Smooth muscle cell (in vitro differentiated cells): ENCODE results near the gene EXOC6. TPM values are rescaled to one million over a fixed set of nuclear protein-coding genes. Genes with fewer than 3 reads are reported as not detected.
A peak's percentile ranks its signal among the peaks of the same experiment; 100 is the strongest.

ENCODE experiments used
- DNase-seq: peaks from one replicate; lab custom pipeline; 2025; ENCODE audit not compliant: unreplicated experiment; lab: John Stamatoyannopoulos, UW
- H2AFZ ChIP-seq: fragments of 200-600 bp; sonication (generic); 2 replicates; pipeline ENCODE4 v1.6.0; 2016; ENCODE audit warnings: antibody characterized with exemption, low read depth, mild to moderate bottlenecking
- H3F3A ChIP-seq: fragments of 200-600 bp; sonication (generic); 2 replicates; pipeline ENCODE4 v1.6.0; 2017; ENCODE audit warnings: antibody characterized with exemption, low read depth
- H3K27ac ChIP-seq: fragments of 200-600 bp; sonication (generic); 2 replicates; pipeline ENCODE4 v1.5.1; 2016; ENCODE audit warnings: low read depth, mild to moderate bottlenecking
- H3K27me3 ChIP-seq: fragments of 200-600 bp; sonication (generic); 2 replicates; pipeline ENCODE4 v1.6.1; 2016; ENCODE audit warnings: low read depth, mild to moderate bottlenecking
- H3K36me3 ChIP-seq: fragments of 200-600 bp; sonication (generic); 2 replicates; pipeline ENCODE4 v1.5.1; 2016; ENCODE audit warnings: low read depth
- H3K4me1 ChIP-seq: fragments of 200-600 bp; sonication (generic); 2 replicates; pipeline ENCODE4 v1.5.1; 2016; ENCODE audit warnings: low read depth
- H3K4me2 ChIP-seq: fragments of 200-600 bp; sonication (generic); 2 replicates; pipeline ENCODE4 v1.6.0; 2016; ENCODE audit warnings: mild to moderate bottlenecking
- H3K4me3 ChIP-seq: fragments of 200-600 bp; sonication (generic); 2 replicates; pipeline ENCODE4 v1.5.1; 2016; ENCODE audit warnings: mild to moderate bottlenecking
- H3K79me2 ChIP-seq: fragments of 200-600 bp; sonication (generic); 2 replicates; pipeline ENCODE4 v1.6.0; 2016; ENCODE audit warnings: low read depth, mild to moderate bottlenecking
- H3K9ac ChIP-seq: fragments of 200-600 bp; sonication (generic); 2 replicates; pipeline ENCODE4 v1.6.0; 2016; ENCODE audit warnings: low read depth
- H3K9me3 ChIP-seq: fragments of 200-600 bp; sonication (generic); replicated peaks from 2 replicates; pipeline ENCODE4 v1.5.1; 2016; ENCODE audit warnings: low read depth
- H4K20me1 ChIP-seq: fragments of 200-600 bp; sonication (generic); 2 replicates; pipeline ENCODE4 v1.6.0; 2016; ENCODE audit warnings: low read depth
- CTCF ChIP-seq: fragments of 200-600 bp; sonication (generic); IDR thresholded peaks from 2 replicates; pipeline ENCODE4 v1.5.1; 2017; ENCODE audit warnings: borderline replicate concordance, mild to moderate bottlenecking, antibody characterized with exemption; ENCODE audit not compliant: insufficient read depth, poor library complexity, severe bottlenecking
- WGBS: methylation state at CpG from one replicate; pipeline ENCODE4 v1.1.7; 2016; ENCODE audit warnings: low lambda C conversion rate; 5-methylcytosine and 5-hydroxymethylcytosine counted together
- polyA plus RNA-seq: library from polyadenylated mRNA; unstranded; fragments of >200 nt; fragmentation: Nextera tagmentation; extraction: Ambion mirVana; gene quantifications from 2 replicates; pipeline ENCODE4 v1.2.1, GENCODE V29; 2016
- total RNA-seq: library from RNA; depleted of rRNA; stranded (reverse); fragments of >200 nt; gene quantifications from 2 replicates; pipeline ENCODE4 v1.2.3, GENCODE V29; 2014

Gene EXOC6
- total and polyA plus RNA-seq, 2 experiments from 2014 or later: 1.7 to 5.2 TPM

GRCh38 chr10:93077860-93078337 lies 229.6 kb downstream of the EXOC6 start:
- peaks cover 53% of the 10 kb centered on the region for H3K27me3 ChIP-seq
- no peaks in the 10 kb centered on the region for H3K36me3 ChIP-seq
- no peak for DNase-seq
- H3K9me3 ChIP-seq: no peaks in the 10 kb centered on the region
- H3K4me2 ChIP-seq: no peak overlapping the region
- peaks cover 21% of the 10 kb centered on the region for H3K4me1 ChIP-seq
- no peaks in the 10 kb centered on the region for H3K79me2 ChIP-seq
- no peak overlapping the region for H3K4me3 ChIP-seq
- H2AFZ ChIP-seq: no peak overlapping the region
- H3F3A ChIP-seq: no peaks in the 10 kb centered on the region
- H4K20me1 ChIP-seq: no peaks in the 10 kb centered on the region
- no peak overlapping the region for H3K9ac ChIP-seq
- 69% methylated on average over 5 of the region's 5 CpGs for WGBS
- no peak for TF ChIP-seq CTCF
- H3K27ac ChIP-seq: no peak overlapping the region

- Histone ChIP-seq H3K79me2 (no peaks in the 10 kb centered on the region), H3K27me3 (peaks cover 34% of the 10 kb centered on the region), H3K4me1 (peaks cover 5% of the 10 kb centered on the region), H3K9ac (no peak overlapping the region), H2AFZ (no peak overlapping the region), H3K27ac (no peak overlapping the region), H3F3A (no peaks in the 10 kb centered on the region), H3K4me3 (no peak overlapping the region), H3K36me3 (no peaks in the 10 kb centered on the region), H3K9me3 (no peaks in the 10 kb centered on the region), H3K4me2 (no peak overlapping the region), H4K20me1 (no peaks in the 10 kb centered on the region)
- TF ChIP-seq CTCF: no peak
- 70% methylated on average over 9 of the region's 9 CpGs for WGBS
- no peak for DNase-seq
These were observed 231.5 kb downstream of the EXOC6 start for GRCh38 chr10:93079663-93080349.

- DNase-seq: no peak
- peak; percentile 81 for TF ChIP-seq CTCF
- 63% methylated on average over 22 of the region's 22 CpGs for WGBS
- no peak overlapping the region for H2AFZ ChIP-seq
- no peaks in the 10 kb centered on the region for H3F3A ChIP-seq
- H3K79me2 ChIP-seq: no peaks in the 10 kb centered on the region
- no peaks in the 10 kb centered on the region for H3K9me3 ChIP-seq
- no peak overlapping the region for H3K4me3 ChIP-seq
- no peaks in the 10 kb centered on the region for H4K20me1 ChIP-seq
- peaks cover 27% of the 10 kb centered on the region for H3K27me3 ChIP-seq
- no peak overlapping the region for H3K9ac ChIP-seq
- H3K4me1 ChIP-seq: peaks cover 3% of the 10 kb centered on the region
- no peak overlapping the region for H3K4me2 ChIP-seq
- H3K27ac ChIP-seq: no peak overlapping the region
- no peaks in the 10 kb centered on the region for H3K36me3 ChIP-seq
These were observed 232.2 kb downstream of the EXOC6 start for GRCh38 chr10:93080350-93081046.
